Measurements from ENCODE around the gene TRAP1.
A peak's percentile ranks its signal among the peaks of the same experiment; 100 is the strongest.

TRAP1 gene

DNA sequence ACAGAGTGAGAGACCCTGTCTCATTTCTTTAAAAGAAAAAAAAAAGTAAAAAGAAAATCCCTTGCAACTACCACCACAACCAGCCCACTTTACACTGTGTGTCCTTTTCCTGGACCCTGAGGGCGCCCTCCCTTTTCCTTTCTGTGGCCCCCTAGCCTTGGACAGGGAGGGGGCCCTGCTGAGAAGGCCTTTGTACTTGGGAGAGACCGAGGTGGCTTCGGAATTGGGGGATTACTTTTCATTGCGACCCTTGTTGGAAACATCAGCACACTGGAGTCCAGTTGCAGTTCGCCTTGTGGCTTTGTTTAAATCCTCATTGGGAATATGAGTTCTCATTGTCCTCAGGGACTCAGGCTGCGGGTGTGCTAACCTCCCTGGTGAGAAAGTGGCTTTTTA is 72.2 kb downstream of the TRAP1 start:
- TF ChIP-seq, protein P1, sequence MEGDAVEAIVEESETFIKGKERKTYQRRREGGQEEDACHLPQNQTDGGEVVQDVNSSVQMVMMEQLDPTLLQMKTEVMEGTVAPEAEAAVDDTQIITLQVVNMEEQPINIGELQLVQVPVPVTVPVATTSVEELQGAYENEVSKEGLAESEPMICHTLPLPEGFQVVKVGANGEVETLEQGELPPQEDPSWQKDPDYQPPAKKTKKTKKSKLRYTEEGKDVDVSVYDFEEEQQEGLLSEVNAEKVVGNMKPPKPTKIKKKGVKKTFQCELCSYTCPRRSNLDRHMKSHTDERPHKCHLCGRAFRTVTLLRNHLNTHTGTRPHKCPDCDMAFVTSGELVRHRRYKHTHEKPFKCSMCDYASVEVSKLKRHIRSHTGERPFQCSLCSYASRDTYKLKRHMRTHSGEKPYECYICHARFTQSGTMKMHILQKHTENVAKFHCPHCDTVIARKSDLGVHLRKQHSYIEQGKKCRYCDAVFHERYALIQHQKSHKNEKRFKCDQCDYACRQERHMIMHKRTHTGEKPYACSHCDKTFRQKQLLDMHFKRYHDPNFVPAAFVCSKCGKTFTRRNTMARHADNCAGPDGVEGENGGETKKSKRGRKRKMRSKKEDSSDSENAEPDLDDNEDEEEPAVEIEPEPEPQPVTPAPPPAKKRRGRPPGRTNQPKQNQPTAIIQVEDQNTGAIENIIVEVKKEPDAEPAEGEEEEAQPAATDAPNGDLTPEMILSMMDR (IDR thresholded peaks at IDR 0.05), result no peak
- Histone ChIP-seq H3K4me3 (no peak overlapping the region), H3K27ac (no peak overlapping the region)
- DNase-seq (ENCODE audit: low spot score), result no peak

DNA sequence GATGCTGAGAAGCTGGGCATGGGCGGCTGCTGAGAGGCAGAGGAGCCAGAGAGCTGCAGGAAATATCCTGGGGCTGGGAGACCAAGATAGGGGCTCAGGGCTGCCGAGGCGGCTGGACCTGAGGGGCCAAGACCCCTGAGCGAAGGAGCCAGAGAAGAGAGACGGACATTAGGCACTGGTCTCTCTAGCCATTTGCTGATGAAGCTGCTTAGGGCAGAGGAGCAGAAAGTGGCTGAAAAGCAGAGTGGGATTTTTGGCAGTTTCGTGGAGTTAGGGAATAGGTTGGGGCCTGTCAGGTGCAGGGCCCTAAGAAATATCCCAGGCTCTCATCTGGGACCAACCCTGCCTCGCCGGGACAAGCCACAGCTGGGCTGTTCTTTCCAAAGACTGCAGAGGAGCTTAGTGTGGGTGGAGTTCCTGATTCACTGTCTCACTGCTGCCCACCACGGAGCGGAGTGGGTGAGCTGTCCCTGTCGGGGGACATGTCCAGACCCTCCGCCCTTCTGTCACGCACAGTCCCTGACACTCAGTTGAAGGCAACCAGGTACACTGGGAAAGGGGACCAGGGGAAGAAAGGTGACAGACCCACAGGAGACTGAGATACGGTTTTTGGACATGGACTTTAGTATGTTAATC is 74.1 kb downstream of the TRAP1 start:
- DNase-seq (ENCODE audit: low spot score), result peak; percentile 28
- H3K4me3 ChIP-seq, result no peak overlapping the region
- TF ChIP-seq, protein P1 (IDR thresholded peaks at IDR 0.05), result no peak
- H3K27ac ChIP-seq, result no peak overlapping the region

DNA sequence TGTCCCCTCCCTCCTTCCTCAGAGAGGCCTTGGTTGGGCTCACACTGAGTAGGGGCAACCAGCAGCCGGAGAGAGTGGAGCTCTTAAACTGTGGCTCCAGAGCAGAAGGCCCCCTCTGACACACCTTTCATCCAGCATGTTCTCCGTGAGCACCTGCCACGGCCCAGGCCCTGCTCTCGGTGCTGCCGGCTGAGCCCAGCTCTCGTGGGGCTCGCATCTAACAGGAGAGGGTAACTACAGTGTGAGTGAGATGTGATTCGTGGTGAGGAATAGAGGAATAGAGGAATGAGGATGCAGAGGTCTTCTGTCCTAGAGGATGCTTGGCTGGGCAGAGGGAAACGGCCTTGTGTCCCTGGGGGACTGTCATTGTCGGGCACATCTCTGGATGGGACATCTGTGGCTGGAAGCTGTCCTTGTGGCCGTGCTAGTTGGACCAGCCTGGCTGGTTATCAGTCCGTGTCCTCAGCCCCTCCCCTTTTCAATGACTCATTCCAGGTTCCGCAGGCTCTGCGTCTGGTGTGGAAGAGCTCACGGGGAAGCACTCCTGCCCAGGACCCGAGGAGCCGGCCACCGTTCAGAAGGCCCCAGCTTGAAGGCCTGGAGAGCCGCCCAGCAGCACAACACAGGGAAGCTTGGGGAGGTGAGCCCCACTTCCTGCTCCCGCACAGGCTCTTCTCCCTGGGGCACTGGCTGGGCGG is 74.8 kb downstream of the TRAP1 start:
- TF ChIP-seq, protein P1 (IDR thresholded peaks at IDR 0.05), result no peak
- H3K27ac ChIP-seq, result no peak overlapping the region
- DNase-seq (ENCODE audit: low spot score), result no peak
- no peak overlapping the region for H3K4me3 ChIP-seq

DNA sequence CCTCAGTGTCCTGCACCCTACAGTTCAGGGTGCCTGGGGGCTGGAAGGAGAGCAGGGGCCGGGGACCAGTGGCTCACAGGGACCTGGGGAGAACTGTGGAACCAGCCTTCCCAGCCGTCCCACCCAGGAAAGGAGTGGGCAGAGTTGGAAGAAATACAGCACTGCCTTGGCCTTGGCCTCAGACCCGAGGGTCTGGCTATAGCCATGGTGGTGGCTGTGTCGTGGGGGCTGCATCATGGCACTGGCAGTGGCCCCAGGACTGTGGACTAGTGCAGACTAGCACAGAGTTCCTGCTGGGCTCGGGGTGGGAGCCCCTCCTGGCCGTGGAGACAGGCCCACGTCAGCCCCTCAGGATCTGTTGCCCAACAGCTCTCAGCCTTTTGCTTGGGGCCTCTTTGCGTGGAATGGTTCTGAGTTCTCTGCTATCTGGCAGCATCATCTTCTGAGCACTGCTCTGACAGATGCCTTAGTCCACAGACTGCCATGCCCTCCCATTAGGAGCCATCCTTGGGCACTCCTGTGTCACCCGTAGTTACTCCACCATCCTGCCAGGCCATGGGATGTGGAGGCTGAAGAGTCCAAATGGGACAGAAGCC is 75.4 kb downstream of the TRAP1 start:
- TF ChIP-seq, protein P1 (IDR thresholded peaks at IDR 0.05), result no peak
- Histone ChIP-seq H3K27ac (no peak overlapping the region), H3K4me3 (no peak overlapping the region)
- no peak for DNase-seq (ENCODE audit: low spot score)

DNA sequence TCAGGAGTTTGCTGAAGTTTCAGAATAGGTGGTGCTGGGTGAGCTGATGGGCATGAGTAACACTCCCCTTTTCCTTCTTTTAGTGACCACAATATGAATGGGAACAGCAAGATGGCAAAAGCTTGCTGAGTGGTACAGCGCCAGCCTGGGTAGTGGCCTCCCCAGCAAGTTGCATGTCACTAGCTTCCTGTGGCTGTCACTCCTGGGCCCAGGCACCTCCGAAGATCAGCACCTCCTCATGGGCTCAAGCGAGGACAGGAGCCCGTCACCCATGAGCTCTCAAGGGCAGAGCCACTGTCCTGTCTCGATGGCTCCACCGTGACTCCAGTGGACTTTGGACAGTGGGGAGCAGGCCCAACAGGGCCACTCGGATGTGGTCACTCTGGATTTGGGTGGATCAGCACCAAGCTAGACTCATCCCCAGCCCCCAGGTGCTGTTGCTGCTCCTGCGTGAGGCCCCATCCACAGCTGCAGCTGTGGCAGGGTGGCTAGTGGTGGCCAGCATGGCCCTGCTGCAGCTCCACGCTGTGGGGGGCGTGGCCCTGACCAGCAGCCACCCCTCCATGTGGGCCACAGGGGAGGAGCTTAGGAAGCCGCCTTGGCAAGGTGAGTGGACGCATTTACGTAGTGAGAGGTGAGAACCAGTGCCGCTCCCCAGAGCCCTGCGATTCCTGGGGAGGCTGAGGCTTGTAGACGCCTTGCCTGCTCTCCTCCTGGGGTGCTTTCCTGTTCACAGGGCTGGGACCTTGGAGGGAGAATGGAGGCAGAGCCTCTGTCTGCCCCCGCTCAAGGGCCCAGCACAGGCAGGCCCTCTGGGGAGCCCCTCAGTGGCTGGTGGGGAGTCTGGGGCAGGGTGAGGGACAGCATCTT is 76.5 kb downstream of the TRAP1 start:
- Histone ChIP-seq H3K4me3 (no peak overlapping the region), H3K27ac (no peak overlapping the region)
- TF ChIP-seq, protein P1 (IDR thresholded peaks at IDR 0.05), result no peak
- no peak for DNase-seq (ENCODE audit: low spot score)

DNA sequence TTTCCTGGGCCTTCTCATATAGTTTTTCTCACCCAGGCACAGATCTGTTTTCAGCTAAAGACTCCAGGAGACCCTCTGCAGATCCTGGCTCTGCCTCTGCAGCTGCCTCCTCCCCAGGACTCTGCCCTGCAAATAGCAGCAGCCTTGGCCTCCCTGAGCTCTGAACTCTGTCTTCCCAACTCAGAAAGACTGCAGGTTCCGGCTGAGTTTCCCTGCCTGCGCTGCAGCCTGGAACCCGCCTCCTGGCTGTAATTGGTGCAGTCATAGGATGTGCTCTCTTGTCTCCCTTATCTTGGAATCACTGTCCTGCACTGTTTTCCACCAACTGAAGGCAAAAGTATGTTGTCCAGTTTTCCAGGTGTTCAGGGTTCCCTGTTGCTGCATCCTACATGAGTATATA is 77.1 kb downstream of the TRAP1 start:
- Histone ChIP-seq H3K4me3 (no peak overlapping the region), H3K27ac (no peak overlapping the region)
- TF ChIP-seq, protein P1 (IDR thresholded peaks at IDR 0.05), result no peak
- DNase-seq (ENCODE audit: low spot score), result no peak
